HepG2 (cell line): ENCODE measurements around the gene DRC3. TPM values are rescaled to one million over a fixed set of nuclear protein-coding genes. Genes with fewer than 3 reads are reported as not detected.
A peak's percentile ranks its signal among the peaks of the same experiment; 100 is the strongest.

Experiments used
- GATA4 ChIP-seq: sonication (generic); IDR thresholded peaks from 2 replicates; pipeline ENCODE4 v1.6.1; 2016; ENCODE audit warnings: antibody characterized with exemption, low read depth, borderline replicate concordance
- HMGA1 ChIP-seq: sonication (generic); formaldehyde crosslinking; conservative IDR thresholded peaks from 2 replicates; pipeline ENCODE4 v1.4.0; 2020; ENCODE audit warnings: missing genetic modification reagents
- KAT2B ChIP-seq: fragments of 150-350 bp; IDR thresholded peaks from 2 replicates; pipeline ENCODE4 v1.6.1; 2014; ENCODE audit warnings: low read depth, low read length, borderline replicate concordance
- KLF9 ChIP-seq: IDR thresholded peaks from 2 replicates; pipeline ENCODE4 v1.6.1; 2016; ENCODE audit warnings: low read depth
- MED8 ChIP-seq: sonication (generic); formaldehyde crosslinking; IDR thresholded peaks from 2 replicates; pipeline ENCODE4 v1.8.1; 2023; ENCODE audit warnings: mild to moderate bottlenecking, missing genetic modification reagents; ENCODE audit not compliant: insufficient replicate concordance
- MXI1 ChIP-seq: IDR thresholded peaks from 3 replicates; pipeline ENCODE4 v1.6.1; 2012; ENCODE audit warnings: low read depth, low read length, inconsistent platforms, borderline replicate concordance
- NFATC3 ChIP-seq: sonication (generic); formaldehyde crosslinking; IDR thresholded peaks from 2 replicates; pipeline ENCODE4 v1.5.1; 2020; ENCODE audit warnings: mild to moderate bottlenecking, missing genetic modification reagents
- NR2C2 ChIP-seq: sonication (generic); formaldehyde crosslinking; IDR thresholded peaks from 2 replicates; pipeline ENCODE4 v1.4.0; 2020; ENCODE audit warnings: missing genetic modification reagents, mild to moderate bottlenecking, moderate library complexity, borderline replicate concordance
- RFX1 ChIP-seq: fragments of 450-650 bp; IDR thresholded peaks from 2 replicates; pipeline ENCODE4 v1.6.1; 2017
- SCMH1 ChIP-seq: sonication (generic); formaldehyde crosslinking; IDR thresholded peaks from 2 replicates; pipeline ENCODE4 v1.9.0; 2021; ENCODE audit warnings: missing genetic modification reagents, mild to moderate bottlenecking, borderline replicate concordance
- SIX4 ChIP-seq: sonication (generic); formaldehyde crosslinking; IDR thresholded peaks from 2 replicates; pipeline ENCODE4 v1.4.0; 2020; ENCODE audit warnings: missing genetic modification reagents
- SRSF4 ChIP-seq: fragments of 200-400 bp; formaldehyde crosslinking; IDR thresholded peaks from one replicate; pipeline ENCODE4 v1.6.1; 2018; ENCODE audit warnings: mild to moderate bottlenecking, low read depth, low read length, moderate library complexity; ENCODE audit not compliant: poor library complexity, severe bottlenecking
- ZBTB21 ChIP-seq: sonication (generic); formaldehyde crosslinking; IDR thresholded peaks from 2 replicates; pipeline ENCODE4 v1.4.0; 2020; ENCODE audit warnings: missing genetic modification reagents
- ZNF143 ChIP-seq: sonication (generic); formaldehyde crosslinking; IDR thresholded peaks from 2 replicates; pipeline ENCODE4 v1.4.0; 2020; ENCODE audit warnings: missing genetic modification reagents
- ZNF616 ChIP-seq: sonication (generic); formaldehyde crosslinking; IDR thresholded peaks from 2 replicates; pipeline ENCODE4 v1.5.0; 2020; ENCODE audit warnings: low read depth, mild to moderate bottlenecking, missing genetic modification reagents
- ZNF709 ChIP-seq: sonication (generic); formaldehyde crosslinking; IDR thresholded peaks from 2 replicates; pipeline ENCODE4 v1.5.0; 2020; ENCODE audit warnings: mild to moderate bottlenecking, missing genetic modification reagents
- polyA plus RNA-seq, 8 experiments: library from polyadenylated mRNA; depleted of rRNA in 3 of 8; stranded (reverse) in 7 of 8; unstranded in 1 of 8; fragments of >200 nt; fragmentation: Illumina TruSeq in 4 of 8; extraction: Trizol in 4 of 8; gene quantifications; 2 replicates each; pipeline versions ENCODE4 v1.2.1 to v1.2.3, GENCODE V29; 2011 to 2016; ENCODE audit warnings: low read depth in 4 of 8, missing spikeins in 1 of 8, mixed read lengths in 1 of 8; ENCODE audit not compliant: insufficient read depth in 1 of 8
- total RNA-seq, 5 experiments: library from RNA; depleted of rRNA; stranded (reverse); fragments of >200 nt; fragmentation: Illumina TruSeq; extraction: Trizol; gene quantifications; 2 replicates each; pipeline ENCODE4 v1.2.3, GENCODE V29; 2016; ENCODE audit warnings: low read depth in 1 of 5
- TF ChIP-seq, protein P1 (sequence below): sonication (generic); formaldehyde crosslinking; IDR thresholded peaks from 2 replicates; pipeline ENCODE4 v1.9.0; 2021; ENCODE audit warnings: missing genetic modification reagents, borderline replicate concordance
- TF ChIP-seq, protein P2 (sequence below): IDR thresholded peaks from 2 replicates; pipeline ENCODE4 v1.6.1; 2016; ENCODE audit warnings: low read depth, borderline replicate concordance
- TF ChIP-seq, protein P3 (sequence below): sonication (generic); formaldehyde crosslinking; IDR thresholded peaks from 2 replicates; pipeline ENCODE4 v1.8.0; 2022; ENCODE audit warnings: low read depth, missing genetic modification reagents
- TF ChIP-seq, protein P4 (sequence below): sonication (generic); formaldehyde crosslinking; IDR thresholded peaks from 2 replicates; pipeline ENCODE4 v1.4.0; 2020; ENCODE audit warnings: missing genetic modification reagents
- TF ChIP-seq, protein P5 (sequence below): sonication (generic); formaldehyde crosslinking; conservative IDR thresholded peaks from 2 replicates; pipeline ENCODE4 v1.5.0; 2020; ENCODE audit warnings: missing genetic modification reagents
- TF ChIP-seq, protein P6 (sequence below): sonication (generic); formaldehyde crosslinking; IDR thresholded peaks from 2 replicates; pipeline ENCODE4 v1.9.0; 2022; ENCODE audit warnings: low read depth, missing genetic modification reagents

Gene DRC3
- total and polyA plus RNA-seq, 2 of the 13 experiments (the other 11 are each of a cell fraction or from before 2014, with no cell fraction given) = 0.53 to 0.87 TPM

DNA sequence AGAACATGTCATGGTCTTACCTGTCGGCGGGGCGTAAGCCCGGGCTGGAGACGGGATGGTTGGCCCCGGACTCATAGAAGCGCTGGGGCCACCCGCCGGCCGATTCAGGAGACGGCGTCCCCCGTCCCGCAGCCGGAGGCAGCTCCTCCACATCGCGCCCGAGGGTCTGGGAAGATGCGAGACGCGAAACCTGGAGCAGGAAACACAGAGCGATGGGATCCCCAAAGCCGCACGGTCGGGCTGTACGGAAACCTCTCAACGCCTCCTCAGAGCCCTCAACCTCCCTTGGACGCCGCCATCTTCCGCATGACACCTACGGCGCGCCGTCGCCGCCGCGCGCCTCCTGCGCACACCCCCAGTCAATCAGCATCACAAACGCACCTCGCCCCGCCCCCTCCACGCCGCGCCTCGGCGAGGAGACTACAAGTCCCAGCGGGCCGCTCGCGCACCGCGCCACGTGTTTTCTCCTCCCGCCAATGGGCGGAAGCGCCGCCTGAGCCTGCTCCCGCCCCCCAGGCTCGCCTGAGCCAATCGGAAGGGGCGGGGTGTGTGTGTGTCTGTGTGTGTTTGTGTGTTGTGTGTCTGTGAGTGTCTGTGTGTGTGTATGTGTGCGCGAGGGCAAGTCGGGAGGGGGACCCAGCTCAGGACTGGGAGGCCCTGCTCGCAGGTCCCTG is 66.3 kb downstream of the DRC3 start, which contains the start of the genes ATPAF2 and GID4 (continued):
- peak; percentile 99 for TF ChIP-seq ZNF143 (CRISPR knock-in tag)
- no peak for TF ChIP-seq HMGA1
- TF ChIP-seq, protein P1, sequence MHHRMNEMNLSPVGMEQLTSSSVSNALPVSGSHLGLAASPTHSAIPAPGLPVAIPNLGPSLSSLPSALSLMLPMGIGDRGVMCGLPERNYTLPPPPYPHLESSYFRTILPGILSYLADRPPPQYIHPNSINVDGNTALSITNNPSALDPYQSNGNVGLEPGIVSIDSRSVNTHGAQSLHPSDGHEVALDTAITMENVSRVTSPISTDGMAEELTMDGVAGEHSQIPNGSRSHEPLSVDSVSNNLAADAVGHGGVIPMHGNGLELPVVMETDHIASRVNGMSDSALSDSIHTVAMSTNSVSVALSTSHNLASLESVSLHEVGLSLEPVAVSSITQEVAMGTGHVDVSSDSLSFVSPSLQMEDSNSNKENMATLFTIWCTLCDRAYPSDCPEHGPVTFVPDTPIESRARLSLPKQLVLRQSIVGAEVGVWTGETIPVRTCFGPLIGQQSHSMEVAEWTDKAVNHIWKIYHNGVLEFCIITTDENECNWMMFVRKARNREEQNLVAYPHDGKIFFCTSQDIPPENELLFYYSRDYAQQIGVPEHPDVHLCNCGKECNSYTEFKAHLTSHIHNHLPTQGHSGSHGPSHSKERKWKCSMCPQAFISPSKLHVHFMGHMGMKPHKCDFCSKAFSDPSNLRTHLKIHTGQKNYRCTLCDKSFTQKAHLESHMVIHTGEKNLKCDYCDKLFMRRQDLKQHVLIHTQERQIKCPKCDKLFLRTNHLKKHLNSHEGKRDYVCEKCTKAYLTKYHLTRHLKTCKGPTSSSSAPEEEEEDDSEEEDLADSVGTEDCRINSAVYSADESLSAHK (CRISPR knock-in tag) = no peak
- no peak for TF ChIP-seq SRSF4
- peak; percentile 16; the same call in 1 of the 2 replicates for TF ChIP-seq ZNF616
- TF ChIP-seq NR2C2 (CRISPR knock-in tag) = peak; percentile 86
- TF ChIP-seq, protein P2, sequence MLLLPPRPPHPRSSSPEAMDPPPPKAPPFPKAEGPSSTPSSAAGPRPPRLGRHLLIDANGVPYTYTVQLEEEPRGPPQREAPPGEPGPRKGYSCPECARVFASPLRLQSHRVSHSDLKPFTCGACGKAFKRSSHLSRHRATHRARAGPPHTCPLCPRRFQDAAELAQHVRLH = peak; percentile 46; the same call in 1 of the 2 replicates
- TF ChIP-seq NFATC3 (CRISPR knock-in tag) = no peak
- TF ChIP-seq MXI1 = peak; percentile 95; the same call in 1 of the 3 replicates
- no peak for TF ChIP-seq KAT2B
- TF ChIP-seq ZNF709 (CRISPR knock-in tag) = no peak
- TF ChIP-seq KLF9 (CRISPR knock-in tag) = peak; percentile 27; the same call in 1 of the 2 replicates
- TF ChIP-seq, protein P3, sequence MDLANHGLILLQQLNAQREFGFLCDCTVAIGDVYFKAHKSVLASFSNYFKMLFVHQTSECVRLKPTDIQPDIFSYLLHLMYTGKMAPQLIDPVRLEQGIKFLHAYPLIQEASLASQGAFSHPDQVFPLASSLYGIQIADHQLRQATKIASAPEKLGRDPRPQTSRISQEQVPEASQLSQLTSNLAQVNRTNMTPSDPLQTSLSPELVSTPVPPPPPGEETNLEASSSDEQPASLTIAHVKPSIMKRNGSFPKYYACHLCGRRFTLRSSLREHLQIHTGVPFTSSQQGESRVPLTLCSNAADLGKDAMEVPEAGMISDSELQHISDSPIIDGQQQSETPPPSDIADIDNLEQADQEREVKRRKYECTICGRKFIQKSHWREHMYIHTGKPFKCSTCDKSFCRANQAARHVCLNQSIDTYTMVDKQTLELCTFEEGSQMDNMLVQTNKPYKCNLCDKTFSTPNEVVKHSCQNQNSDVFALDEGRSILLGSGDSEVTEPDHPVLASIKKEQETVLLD (CRISPR knock-in tag) = 0 out of 2 replicates have a peak, but pooled peaks have one; percentile 43
- TF ChIP-seq GATA4 = 0 out of 2 replicates have a peak, but pooled peaks have one; percentile 17
- TF ChIP-seq ZBTB21 (CRISPR knock-in tag) = no peak
- no peak for TF ChIP-seq RFX1
- TF ChIP-seq MED8 (CRISPR knock-in tag) = no peak
- TF ChIP-seq SCMH1 (CRISPR knock-in tag) = no peak
- TF ChIP-seq, protein P4, sequence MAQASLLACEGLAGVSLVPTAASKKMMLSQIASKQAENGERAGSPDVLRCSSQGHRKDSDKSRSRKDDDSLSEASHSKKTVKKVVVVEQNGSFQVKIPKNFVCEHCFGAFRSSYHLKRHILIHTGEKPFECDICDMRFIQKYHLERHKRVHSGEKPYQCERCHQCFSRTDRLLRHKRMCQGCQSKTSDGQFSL (CRISPR knock-in tag) = peak; percentile 50; the same call in 1 of the 2 replicates
- no peak for TF ChIP-seq SIX4 (CRISPR knock-in tag)
- TF ChIP-seq, protein P5, sequence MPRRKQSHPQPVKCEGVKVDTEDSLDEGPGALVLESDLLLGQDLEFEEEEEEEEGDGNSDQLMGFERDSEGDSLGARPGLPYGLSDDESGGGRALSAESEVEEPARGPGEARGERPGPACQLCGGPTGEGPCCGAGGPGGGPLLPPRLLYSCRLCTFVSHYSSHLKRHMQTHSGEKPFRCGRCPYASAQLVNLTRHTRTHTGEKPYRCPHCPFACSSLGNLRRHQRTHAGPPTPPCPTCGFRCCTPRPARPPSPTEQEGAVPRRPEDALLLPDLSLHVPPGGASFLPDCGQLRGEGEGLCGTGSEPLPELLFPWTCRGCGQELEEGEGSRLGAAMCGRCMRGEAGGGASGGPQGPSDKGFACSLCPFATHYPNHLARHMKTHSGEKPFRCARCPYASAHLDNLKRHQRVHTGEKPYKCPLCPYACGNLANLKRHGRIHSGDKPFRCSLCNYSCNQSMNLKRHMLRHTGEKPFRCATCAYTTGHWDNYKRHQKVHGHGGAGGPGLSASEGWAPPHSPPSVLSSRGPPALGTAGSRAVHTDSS (CRISPR knock-in tag) = 0 out of 2 replicates have a peak, but pooled peaks have one; percentile 28
- TF ChIP-seq, protein P6, sequence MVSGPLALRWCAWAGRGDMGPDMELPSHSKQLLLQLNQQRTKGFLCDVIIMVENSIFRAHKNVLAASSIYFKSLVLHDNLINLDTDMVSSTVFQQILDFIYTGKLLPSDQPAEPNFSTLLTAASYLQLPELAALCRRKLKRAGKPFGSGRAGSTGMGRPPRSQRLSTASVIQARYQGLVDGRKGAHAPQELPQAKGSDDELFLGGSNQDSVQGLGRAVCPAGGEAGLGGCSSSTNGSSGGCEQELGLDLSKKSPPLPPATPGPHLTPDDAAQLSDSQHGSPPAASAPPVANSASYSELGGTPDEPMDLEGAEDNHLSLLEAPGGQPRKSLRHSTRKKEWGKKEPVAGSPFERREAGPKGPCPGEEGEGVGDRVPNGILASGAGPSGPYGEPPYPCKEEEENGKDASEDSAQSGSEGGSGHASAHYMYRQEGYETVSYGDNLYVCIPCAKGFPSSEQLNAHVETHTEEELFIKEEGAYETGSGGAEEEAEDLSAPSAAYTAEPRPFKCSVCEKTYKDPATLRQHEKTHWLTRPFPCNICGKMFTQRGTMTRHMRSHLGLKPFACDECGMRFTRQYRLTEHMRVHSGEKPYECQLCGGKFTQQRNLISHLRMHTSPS = no peak
